HFF-Myc (cell line): ENCODE measurements around the gene MAPK14.

Source experiments
- DNase-seq: peaks from one replicate; pipeline ENCODE4 v3.0.0-alpha.2; 2011; ENCODE audit warnings: low read depth; ENCODE audit errors: extremely low read depth
- H3K4me3 ChIP-seq: replicated peaks from 2 replicates; pipeline ENCODE4 v1.5.1; 2011; ENCODE audit warnings: low read depth, mild to moderate bottlenecking, control low read depth, low read length
- CTCF ChIP-seq: IDR thresholded peaks from 2 replicates; pipeline ENCODE4 v1.5.1; 2012; ENCODE audit warnings: mild to moderate bottlenecking, low read depth, low read length, control low read depth; ENCODE audit errors: missing control alignments

Gene MAPK14

GRCh38 chr6:36124881-36125280 lies 97.3 kb downstream of the MAPK14 start:
- no peak for TF ChIP-seq CTCF
- H3K4me3 ChIP-seq = no peak overlapping the region
- DNase-seq = no peak

GRCh38 chr6:36125575-36125974 lies 98.0 kb downstream of the MAPK14 start:
- no peak overlapping the region for H3K4me3 ChIP-seq
- no peak for TF ChIP-seq CTCF
- DNase-seq = no peak

- no peak for DNase-seq
- no peak for TF ChIP-seq CTCF
- no peak overlapping the region for H3K4me3 ChIP-seq
These were observed 98.5 kb downstream of the MAPK14 start for GRCh38 chr6:36126121-36126520.

- DNase-seq = no peak
- no peak for TF ChIP-seq CTCF
- no peak overlapping the region for H3K4me3 ChIP-seq
These were observed 99.2 kb downstream of the MAPK14 start for GRCh38 chr6:36126553-36127458.

GRCh38 chr6:36127462-36128016 lies 99.9 kb downstream of the MAPK14 start:
- TF ChIP-seq CTCF = no peak
- no peak overlapping the region for H3K4me3 ChIP-seq
- DNase-seq = no peak

GRCh38 chr6:36128073-36128472 lies 100.5 kb downstream of the MAPK14 start:
- no peak for DNase-seq
- no peak for TF ChIP-seq CTCF
- no peak overlapping the region for H3K4me3 ChIP-seq
